ENCODE results near the gene MAB21L3. TPM values are rescaled to one million over a fixed set of nuclear protein-coding genes. Genes with fewer than 3 reads are reported as not detected.

MAB21L3 gene
- total RNA-seq, 1 experiment from 2014 or later, result 4.8 TPM

- no peak for TF ChIP-seq CTCF (conservative IDR thresholded peaks at IDR 0.05; ENCODE audit: low read depth, low read length)
- TF ChIP-seq EZH2 (IDR thresholded peaks at IDR 0.05; ENCODE audit: borderline replicate concordance, low read depth, low read length, poor library complexity, severe bottlenecking), result no peak
- intact Hi-C loops (cut with micrococcal nuclease; ENCODE audit: unreplicated experiment), result no loop called here
- no TSS peak for BruUV-seq (replicated peaks)
Observed at GRCh38 chr1:116091083-116091482, 20.1 kb upstream of the MAB21L3 start.

GRCh38 chr1:116092752-116093489, 18.3 kb upstream of the MAB21L3 start:
- ChIA-PET CTCF (no interaction called here), POLR2A (ENCODE audit: low non-redundant PET) (no interaction called here)
- TF ChIP-seq EZH2 (IDR thresholded peaks at IDR 0.05; ENCODE audit: borderline replicate concordance, low read depth, low read length, poor library complexity, severe bottlenecking) (no peak), CTCF (conservative IDR thresholded peaks at IDR 0.05; ENCODE audit: low read depth, low read length) (no peak)
- no peaks in the 10 kb centered on the region for H3K27me3 ChIP-seq (replicated peaks; ENCODE audit: insufficient read depth, low read depth, low read length, poor library complexity)
- no peaks in the 10 kb centered on the region for H3K36me3 ChIP-seq (ENCODE audit: insufficient read depth, low read length, poor library complexity, severe bottlenecking)
- intact Hi-C loops (cut with micrococcal nuclease; ENCODE audit: unreplicated experiment), result no loop called here
- BruUV-seq (replicated peaks), result no TSS peak
- H3K4me3 ChIP-seq (ENCODE audit: low read depth, low read length, poor library complexity, severe bottlenecking), result no peak overlapping the region
- H3K9me3 ChIP-seq (ENCODE audit: low read depth, low read length, poor library complexity, severe bottlenecking), result peaks cover 45% of the 10 kb centered on the region
- no peak for DNase-seq (ENCODE audit: low spot score)
- no peaks in the 10 kb centered on the region for H3K4me1 ChIP-seq (ENCODE audit: insufficient read depth, low read length, poor library complexity, severe bottlenecking)
- peak overlapping the region; percentile 4 for H3K27ac ChIP-seq (ENCODE audit: low read depth, low read length, poor library complexity, severe bottlenecking)

More at GRCh38 chr1:116091083-116091482, 20.1 kb upstream of the MAB21L3 start:
- Histone ChIP-seq H3K36me3 (ENCODE audit: insufficient read depth, low read length, poor library complexity, severe bottlenecking) (no peaks in the 10 kb centered on the region), H3K27me3 (replicated peaks; ENCODE audit: insufficient read depth, low read depth, low read length, poor library complexity) (no peaks in the 10 kb centered on the region), H3K4me1 (ENCODE audit: insufficient read depth, low read length, poor library complexity, severe bottlenecking) (no peaks in the 10 kb centered on the region), H3K4me3 (ENCODE audit: low read depth, low read length, poor library complexity, severe bottlenecking) (no peak overlapping the region), H3K27ac (ENCODE audit: low read depth, low read length, poor library complexity, severe bottlenecking) (no peak overlapping the region), H3K9me3 (ENCODE audit: low read depth, low read length, poor library complexity, severe bottlenecking) (peaks cover 41% of the 10 kb centered on the region)
- POLR2A ChIA-PET (ENCODE audit: low non-redundant PET), result no interaction called here
- CTCF ChIA-PET, result no interaction called here
- no peak for DNase-seq (ENCODE audit: low spot score)

- TF ChIP-seq CTCF (conservative IDR thresholded peaks at IDR 0.05; ENCODE audit: low read depth, low read length) (no peak), EZH2 (IDR thresholded peaks at IDR 0.05; ENCODE audit: borderline replicate concordance, low read depth, low read length, poor library complexity, severe bottlenecking) (no peak)
- no peak overlapping the region for H3K27ac ChIP-seq (ENCODE audit: low read depth, low read length, poor library complexity, severe bottlenecking)
- no peak overlapping the region for H3K4me3 ChIP-seq (ENCODE audit: low read depth, low read length, poor library complexity, severe bottlenecking)
- no peaks in the 10 kb centered on the region for H3K4me1 ChIP-seq (ENCODE audit: insufficient read depth, low read length, poor library complexity, severe bottlenecking)
- POLR2A ChIA-PET (ENCODE audit: low non-redundant PET), result no interaction called here
- BruUV-seq (replicated peaks), result no TSS peak
- DNase-seq (ENCODE audit: low spot score), result no peak
- CTCF ChIA-PET, result no interaction called here
- H3K9me3 ChIP-seq (ENCODE audit: low read depth, low read length, poor library complexity, severe bottlenecking), result peaks cover 35% of the 10 kb centered on the region
- intact Hi-C loops (cut with micrococcal nuclease; ENCODE audit: unreplicated experiment), result no loop called here
- no peaks in the 10 kb centered on the region for H3K27me3 ChIP-seq (replicated peaks; ENCODE audit: insufficient read depth, low read depth, low read length, poor library complexity)
- no peaks in the 10 kb centered on the region for H3K36me3 ChIP-seq (ENCODE audit: insufficient read depth, low read length, poor library complexity, severe bottlenecking)
Observed at GRCh38 chr1:116095027-116095426, 16.2 kb upstream of the MAB21L3 start.

Measured in A673 (cell line).